ENCODE measurements around the gene CASKIN1. TPM values are rescaled to one million over a fixed set of nuclear protein-coding genes. Genes with fewer than 3 reads are reported as not detected.

CASKIN1 gene
- total and polyA plus RNA-seq, 4 donors: under 0.01 to 0.17 (median 0.09) TPM; not detected in 1

- Histone ChIP-seq H3K27me3 (ENCODE audit: control insufficient read depth in 4 of 4, insufficient read depth in 4 of 4, low read length in 3 of 4) (no peaks in the 10 kb centered on the region), H3K9ac (ENCODE audit: low read depth in 1 of 2, low read length in 2 of 2) (no peak overlapping the region), H3K27ac (ENCODE audit: low read depth in 1 of 2, low read length in 2 of 2) (no peak overlapping the region), H3K9me3 (ENCODE audit: control insufficient read depth in 4 of 4, low read length in 3 of 4) (no peaks in the 10 kb centered on the region), H3K4me3 (ENCODE audit: low read depth in 1 of 3, low read length in 3 of 3) (no peak overlapping the region), H3K36me3 (ENCODE audit: control insufficient read depth in 4 of 4, insufficient read depth in 3 of 4, low read depth in 1 of 4, low read length in 3 of 4) (peaks cover 0 to 24% (median 6%) of the 10 kb centered on the region in 4 donors), H3K4me1 (ENCODE audit: control insufficient read depth in 4 of 4, insufficient read depth in 4 of 4, low read length in 3 of 4) (peaks cover 5 to 29% (median 16%) of the 10 kb centered on the region in 4 donors)
- no peak for DNase-seq (ENCODE audit: low spot score)
- TF ChIP-seq EGR1 (IDR thresholded peaks at IDR 0.05; ENCODE audit: low read depth in 2 of 2) (no peak), HNF4G (IDR thresholded peaks at IDR 0.05) (no peak), ZBTB33 (IDR thresholded peaks at IDR 0.05) (no peak), SP1 (IDR thresholded peaks at IDR 0.05) (no peak), NR2F2 (IDR thresholded peaks at IDR 0.05) (no peak)
- 93% methylated on average over 9 of the region's 9 CpGs for WGBS
These were observed 11.5 kb upstream of the CASKIN1 start for GRCh38 chr16:2207872-2208271.

- Histone ChIP-seq H3K27me3 (ENCODE audit: control insufficient read depth in 4 of 4, insufficient read depth in 4 of 4, low read length in 3 of 4) (no peaks in the 10 kb centered on the region), H3K9me3 (ENCODE audit: control insufficient read depth in 4 of 4, low read length in 3 of 4) (no peaks in the 10 kb centered on the region), H3K27ac (ENCODE audit: low read depth in 1 of 2, low read length in 2 of 2) (no peak overlapping the region), H3K9ac (ENCODE audit: low read depth in 1 of 2, low read length in 2 of 2) (no peak overlapping the region), H3K36me3 (ENCODE audit: control insufficient read depth in 4 of 4, insufficient read depth in 3 of 4, low read depth in 1 of 4, low read length in 3 of 4) (peaks cover 0 to 21% (median 6%) of the 10 kb centered on the region in 4 donors), H3K4me1 (ENCODE audit: control insufficient read depth in 4 of 4, insufficient read depth in 4 of 4, low read length in 3 of 4) (peaks cover 4 to 19% (median 10%) of the 10 kb centered on the region in 4 donors), H3K4me3 (ENCODE audit: low read depth in 1 of 3, low read length in 3 of 3) (no peak overlapping the region)
- 95% methylated on average over 23 of the region's 23 CpGs for WGBS
- DNase-seq (ENCODE audit: low spot score): no peak
- no peak for TF ChIP-seq GABPA (IDR thresholded peaks at IDR 0.05 in 1 of 2, conservative IDR thresholded peaks at IDR 0.05 in 1 of 2)
- TF ChIP-seq FOXA2 (IDR thresholded peaks at IDR 0.05): no peak
- TF ChIP-seq MAX (IDR thresholded peaks at IDR 0.05): no peak
- no peak for TF ChIP-seq RXRA (IDR thresholded peaks at IDR 0.05)
- TF ChIP-seq REST (IDR thresholded peaks at IDR 0.05): no peak
- TF ChIP-seq TAF1 (conservative IDR thresholded peaks at IDR 0.05): no peak
- TF ChIP-seq EGR1 (IDR thresholded peaks at IDR 0.05; ENCODE audit: low read depth in 2 of 2): no peak
- no peak for TF ChIP-seq CTCF (IDR thresholded peaks at IDR 0.05; ENCODE audit: low read depth, low read length, missing input control)
- no peak for TF ChIP-seq SP1 (IDR thresholded peaks at IDR 0.05)
- no peak for TF ChIP-seq HNF4A (conservative IDR thresholded peaks at IDR 0.05)
- TF ChIP-seq ATF3 (IDR thresholded peaks at IDR 0.05): no peak
- no peak for TF ChIP-seq YY1 (IDR thresholded peaks at IDR 0.05)
- no peak for TF ChIP-seq JUND (IDR thresholded peaks at IDR 0.05)
- TF ChIP-seq HNF4G (IDR thresholded peaks at IDR 0.05): no peak
- no peak for TF ChIP-seq FOXA1 (IDR thresholded peaks at IDR 0.05)
- TF ChIP-seq ZBTB33 (IDR thresholded peaks at IDR 0.05): no peak
- TF ChIP-seq NR2F2 (IDR thresholded peaks at IDR 0.05): no peak
- no peak for TF ChIP-seq RAD21 (IDR thresholded peaks at IDR 0.05)
These were observed 10.5 kb upstream of the CASKIN1 start for GRCh38 chr16:2206780-2207433.
